SK-N-MC (cell line): Measurements from ENCODE around the gene NINJ2.

Experiments
- EZH2 ChIP-seq: fragments of 200-600 bp; sonication (generic); IDR thresholded peaks from one replicate; pipeline ENCODE4 v1.6.1; 2017; ENCODE audit warnings: antibody characterized with exemption
- FOXP2 ChIP-seq: optimal IDR thresholded peaks from 2 replicates; pipeline ENCODE3; 2011; ENCODE audit warnings: mild to moderate bottlenecking, moderate library complexity; ENCODE audit not compliant: insufficient read depth; ENCODE audit errors: extremely low read length, control extremely low read depth
- POLR2AphosphoS5 ChIP-seq: IDR thresholded peaks from 2 replicates; pipeline ENCODE4 v1.6.1; 2012; ENCODE audit warnings: mild to moderate bottlenecking, low read depth, low read length, borderline replicate concordance

DNA sequence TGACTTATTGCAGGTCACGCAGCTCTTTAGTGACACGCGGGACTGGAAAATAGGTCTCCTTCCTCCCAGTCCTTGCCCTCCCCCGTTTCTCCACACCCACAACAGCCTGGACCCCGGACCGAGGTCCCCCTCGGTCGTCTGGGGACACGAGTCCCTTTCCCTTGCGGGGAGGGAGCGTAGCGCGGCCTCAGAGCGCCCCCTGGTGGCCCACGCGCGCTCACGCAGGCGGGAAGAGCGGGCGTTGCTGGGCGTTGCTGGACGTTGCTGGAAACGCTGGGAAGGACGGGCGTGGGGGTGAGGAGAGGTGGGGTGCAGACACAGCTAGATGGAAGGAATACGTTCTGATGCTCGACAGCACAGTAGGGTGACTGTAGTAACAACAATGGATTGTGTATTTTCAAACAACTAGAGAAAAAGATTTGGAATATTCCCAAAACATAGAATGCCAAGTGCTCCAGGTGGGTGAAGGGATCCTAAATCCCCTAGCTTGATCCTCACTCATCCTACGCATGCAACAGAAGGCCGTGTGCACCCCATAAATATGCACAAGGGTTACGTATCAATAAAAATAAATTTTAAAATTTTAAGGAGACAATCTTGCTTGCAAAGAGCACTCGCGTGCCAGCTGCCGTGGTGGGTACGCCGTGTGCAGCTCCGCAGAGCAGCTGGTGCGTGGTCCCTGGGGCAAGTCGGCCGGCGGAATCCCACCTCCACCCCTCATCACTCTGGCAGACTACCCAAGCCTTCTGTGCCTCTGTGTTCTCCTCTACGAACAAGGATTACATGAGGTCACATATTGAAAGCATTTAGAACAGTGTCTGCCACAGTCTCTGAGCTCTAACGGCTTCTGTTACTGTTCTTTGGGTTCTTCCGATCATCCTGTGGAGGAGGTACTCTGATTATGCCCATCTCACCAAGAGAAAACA, 116.1 kb downstream of the NINJ2 start:
- TF ChIP-seq POLR2AphosphoS5 = no peak
- TF ChIP-seq EZH2 = no peak
- TF ChIP-seq FOXP2 = no peak
